SK-N-SH (cell line): Measurements from ENCODE around the gene RGS10.
A peak's percentile ranks its signal among the peaks of the same experiment; 100 is the strongest.

Experiments
- EP300 ChIP-seq, 2 experiments: IDR thresholded peaks; 2 replicates each; pipeline versions ENCODE4 v1.4.0 to v1.6.1; 2012; ENCODE audit warnings: borderline replicate concordance in 1 of 2, low read depth in 1 of 2, low read length in 1 of 2
- FOXM1 ChIP-seq: IDR thresholded peaks from 2 replicates; pipeline ENCODE4 v1.4.0; 2012; ENCODE audit warnings: low read depth, mild to moderate bottlenecking
- GABPA ChIP-seq: IDR thresholded peaks from 2 replicates; pipeline ENCODE4 v1.4.0; 2012; ENCODE audit warnings: low read depth, mild to moderate bottlenecking
- GATA2 ChIP-seq: sonication (generic); formaldehyde crosslinking; IDR thresholded peaks from 2 replicates; pipeline ENCODE4 v1.5.0; 2020; ENCODE audit warnings: mild to moderate bottlenecking, missing genetic modification reagents
- JUND ChIP-seq: IDR thresholded peaks from 2 replicates; pipeline ENCODE4 v1.4.0; 2012
- MXI1 ChIP-seq: IDR thresholded peaks from 2 replicates; pipeline ENCODE4 v1.6.1; 2012; ENCODE audit warnings: mild to moderate bottlenecking, low read depth, low read length, improper control_type of control experiment
- POLR2AphosphoS5 ChIP-seq: IDR thresholded peaks from 2 replicates; pipeline ENCODE4 v1.6.1; 2012; ENCODE audit warnings: low read depth, low read length
- TF ChIP-seq, protein P1 (sequence below): IDR thresholded peaks from 2 replicates; pipeline ENCODE4 v1.4.0; 2012; ENCODE audit warnings: low read depth
- TF ChIP-seq, protein P2 (sequence below): fragments of 200-600 bp; sonication (generic); IDR thresholded peaks from 2 replicates; pipeline ENCODE4 v1.6.1; 2017; ENCODE audit warnings: antibody characterized with exemption, mild to moderate bottlenecking, moderate library complexity
- TF ChIP-seq, protein P3 (sequence below): IDR thresholded peaks from 2 replicates; pipeline ENCODE4 v1.4.0; 2012; ENCODE audit warnings: low read depth, borderline replicate concordance

DNA sequence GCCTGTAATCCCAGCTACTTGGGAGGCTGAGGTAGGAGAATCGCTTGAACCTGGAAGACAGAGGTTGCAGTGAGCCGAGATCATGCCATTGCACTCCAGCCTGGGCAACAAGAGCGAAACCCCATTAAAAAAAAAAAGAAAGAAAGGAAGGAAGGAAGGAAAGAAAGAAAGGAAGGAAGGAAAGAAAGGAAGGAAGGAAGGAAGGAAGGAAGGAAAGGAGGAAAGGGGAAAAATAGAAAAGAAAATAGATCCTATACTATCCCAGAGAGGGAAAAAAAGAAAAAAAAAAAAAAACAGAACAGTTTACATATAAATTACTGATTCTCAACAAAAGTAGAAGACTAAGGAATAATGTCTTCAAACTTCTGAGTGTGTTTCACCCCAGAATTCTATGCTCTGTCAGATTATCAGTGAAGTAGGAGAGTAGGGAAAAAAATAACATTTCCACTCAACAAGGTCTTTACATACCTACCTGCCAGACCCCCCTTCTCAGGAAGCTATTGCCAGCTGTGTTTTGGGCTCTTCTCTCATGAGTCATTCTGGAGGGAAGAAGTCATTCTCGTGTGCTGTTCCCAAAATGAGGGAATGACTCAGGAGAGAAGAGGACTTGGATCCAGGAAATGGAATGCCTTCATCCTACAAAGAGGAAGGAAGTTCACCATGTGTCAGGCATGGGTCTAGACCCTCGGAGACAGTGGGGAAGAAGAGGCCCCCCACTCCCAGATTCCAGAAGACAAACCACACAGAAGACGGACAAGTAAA lies 20.9 kb downstream of the RGS10 start:
- peak; percentile 46; the same call in 1 of the 2 replicates for TF ChIP-seq POLR2AphosphoS5
- TF ChIP-seq, protein P1, sequence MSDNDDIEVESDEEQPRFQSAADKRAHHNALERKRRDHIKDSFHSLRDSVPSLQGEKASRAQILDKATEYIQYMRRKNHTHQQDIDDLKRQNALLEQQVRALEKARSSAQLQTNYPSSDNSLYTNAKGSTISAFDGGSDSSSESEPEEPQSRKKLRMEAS, result peak; percentile 44; the same call in 1 of the 2 replicates
- TF ChIP-seq, protein P2, sequence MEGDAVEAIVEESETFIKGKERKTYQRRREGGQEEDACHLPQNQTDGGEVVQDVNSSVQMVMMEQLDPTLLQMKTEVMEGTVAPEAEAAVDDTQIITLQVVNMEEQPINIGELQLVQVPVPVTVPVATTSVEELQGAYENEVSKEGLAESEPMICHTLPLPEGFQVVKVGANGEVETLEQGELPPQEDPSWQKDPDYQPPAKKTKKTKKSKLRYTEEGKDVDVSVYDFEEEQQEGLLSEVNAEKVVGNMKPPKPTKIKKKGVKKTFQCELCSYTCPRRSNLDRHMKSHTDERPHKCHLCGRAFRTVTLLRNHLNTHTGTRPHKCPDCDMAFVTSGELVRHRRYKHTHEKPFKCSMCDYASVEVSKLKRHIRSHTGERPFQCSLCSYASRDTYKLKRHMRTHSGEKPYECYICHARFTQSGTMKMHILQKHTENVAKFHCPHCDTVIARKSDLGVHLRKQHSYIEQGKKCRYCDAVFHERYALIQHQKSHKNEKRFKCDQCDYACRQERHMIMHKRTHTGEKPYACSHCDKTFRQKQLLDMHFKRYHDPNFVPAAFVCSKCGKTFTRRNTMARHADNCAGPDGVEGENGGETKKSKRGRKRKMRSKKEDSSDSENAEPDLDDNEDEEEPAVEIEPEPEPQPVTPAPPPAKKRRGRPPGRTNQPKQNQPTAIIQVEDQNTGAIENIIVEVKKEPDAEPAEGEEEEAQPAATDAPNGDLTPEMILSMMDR, result no peak
- no peak; a peak in 1 of 4 replicates for TF ChIP-seq EP300 (IDR thresholded peaks at IDR 0.05; ENCODE audit: borderline replicate concordance in 1 of 2, low read depth in 1 of 2, low read length in 1 of 2)
- no peak for TF ChIP-seq FOXM1
- peak; percentile 85 for TF ChIP-seq JUND
- TF ChIP-seq GATA2 (CRISPR knock-in tag), result no peak
- TF ChIP-seq, protein P3, sequence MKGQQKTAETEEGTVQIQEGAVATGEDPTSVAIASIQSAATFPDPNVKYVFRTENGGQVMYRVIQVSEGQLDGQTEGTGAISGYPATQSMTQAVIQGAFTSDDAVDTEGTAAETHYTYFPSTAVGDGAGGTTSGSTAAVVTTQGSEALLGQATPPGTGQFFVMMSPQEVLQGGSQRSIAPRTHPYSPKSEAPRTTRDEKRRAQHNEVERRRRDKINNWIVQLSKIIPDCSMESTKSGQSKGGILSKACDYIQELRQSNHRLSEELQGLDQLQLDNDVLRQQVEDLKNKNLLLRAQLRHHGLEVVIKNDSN, result no peak
- no peak for TF ChIP-seq MXI1
- TF ChIP-seq GABPA, result no peak
